ENCODE measurements around the gene NELFB.
A peak's percentile ranks its signal among the peaks of the same experiment; 100 is the strongest.
"Not testable (repeated sequence)": the region's sequence is repeated elsewhere in the genome, so short reads cannot be mapped to it uniquely, and the experiment has no call there.

NELFB gene

GRCh38 chr9:137234758-137235423 lies 20.2 kb upstream of the NELFB start:
- DNase-seq (ENCODE audit: low read depth): no peak

GRCh38 chr9:137235424-137236237 lies 19.5 kb upstream of the NELFB start:
- DNase-seq (ENCODE audit: low read depth): no peak

GRCh38 chr9:137236238-137236935 lies 18.7 kb upstream of the NELFB start:
- peak; percentile 63 for DNase-seq (ENCODE audit: low read depth)

GRCh38 chr9:137236936-137237421 lies 18.1 kb upstream of the NELFB start:
- no peak for DNase-seq (ENCODE audit: low read depth)

GRCh38 chr9:137237759-137238726 lies 17.1 kb upstream of the NELFB start:
- no peak for DNase-seq (ENCODE audit: low read depth)

GRCh38 chr9:137239541-137240200 lies 15.5 kb upstream of the NELFB start:
- not testable (repeated sequence) for DNase-seq (ENCODE audit: low read depth)

- peak; percentile 67 for DNase-seq (ENCODE audit: low read depth)
Measured at GRCh38 chr9:137240318-137240840, 14.7 kb upstream of the NELFB start.

- peak; percentile 100 for DNase-seq (ENCODE audit: low read depth)
Measured at GRCh38 chr9:137240841-137241489, 14.2 kb upstream of the NELFB start, which contains the start of gene TUBB4B. Gene TUBB4B, plus strand, starts transcription at chr9:137241287. Its CDS starts 74 bp downstream, at chr9:137241361.

- peak; percentile 37 for DNase-seq (ENCODE audit: low read depth)
Measured at GRCh38 chr9:137241490-137242268, 13.4 kb upstream of the NELFB start.

GRCh38 chr9:137242269-137243203 lies 12.6 kb upstream of the NELFB start:
- DNase-seq (ENCODE audit: low read depth): no peak

- not testable (repeated sequence) for DNase-seq (ENCODE audit: low read depth)
Measured at GRCh38 chr9:137243266-137243625, 11.9 kb upstream of the NELFB start.

- no peak for DNase-seq (ENCODE audit: low read depth)
Measured at GRCh38 chr9:137243626-137244485, 11.3 kb upstream of the NELFB start.

- DNase-seq (ENCODE audit: low read depth): no peak
Measured at GRCh38 chr9:137244486-137245449, 10.4 kb upstream of the NELFB start.

GRCh38 chr9:137245450-137246421 lies 9.4 kb upstream of the NELFB start:
- no peak for DNase-seq (ENCODE audit: low read depth)

Measured in iris pigment epithelial cell (primary cell).